CD14-positive monocyte (primary cell): Measurements from ENCODE around the gene ITGA7. TPM values are rescaled to one million over a fixed set of nuclear protein-coding genes. Genes with fewer than 3 reads are reported as not detected.

ENCODE experiments used
- DNase-seq, 3 donors: peaks; one replicate each; pipeline ENCODE4 v3.0.0-alpha.2; 2011 to 2022
- H2AFZ ChIP-seq: 2 replicates; pipeline ENCODE4 v1.6.0; 2012; ENCODE audit warnings: mild to moderate bottlenecking, low read depth, low read length, inconsistent platforms; ENCODE audit not compliant: insufficient read depth, poor library complexity, severe bottlenecking
- H3K27ac ChIP-seq, 2 donors: 1 replicate in 1 of 2; 2 replicates in 1 of 2; pipeline ENCODE4 v1.5.1; 2012 to 2013; ENCODE audit warnings: low read length in 2 of 2, control low read depth in 1 of 2, inconsistent platforms in 1 of 2, low read depth in 1 of 2, mild to moderate bottlenecking in 1 of 2
- H3K27me3 ChIP-seq, 2 donors: one replicate each; pipeline versions ENCODE4 v1.6.0 to v1.6.1; 2011 to 2013; ENCODE audit warnings: low read length in 2 of 2; ENCODE audit not compliant: control insufficient read depth in 2 of 2, insufficient read depth in 2 of 2
- H3K36me3 ChIP-seq, 2 donors: replicated peaks in 1 of 2; 1 replicate in 1 of 2; 2 replicates in 1 of 2; pipeline versions ENCODE4 v1.5.1 to v1.6.1; 2012 to 2013; ENCODE audit warnings: low read length in 2 of 2, control low read depth in 1 of 2, inconsistent platforms in 1 of 2, mild to moderate bottlenecking in 1 of 2; ENCODE audit not compliant: insufficient read depth in 2 of 2, control insufficient read depth in 1 of 2
- H3K4me1 ChIP-seq, 2 donors: 1 replicate in 1 of 2; 2 replicates in 1 of 2; pipeline versions ENCODE4 v1.5.1 to v1.6.1; 2012 to 2013; ENCODE audit warnings: low read length in 2 of 2, control low read depth in 1 of 2, inconsistent platforms in 1 of 2, mild to moderate bottlenecking in 1 of 2, moderate library complexity in 1 of 2; ENCODE audit not compliant: insufficient read depth in 2 of 2, control insufficient read depth in 1 of 2
- H3K4me2 ChIP-seq: replicated peaks from 2 replicates; pipeline ENCODE3; 2012; ENCODE audit warnings: low read length, moderate library complexity, mild to moderate bottlenecking; ENCODE audit not compliant: poor library complexity, severe bottlenecking; ENCODE audit errors: extremely low read depth
- H3K4me3 ChIP-seq, 3 experiments: fragments of 200-600 bp in 1 of 3; sonication (generic) in 1 of 3; replicated peaks in 1 of 3; 1 replicate in 2 of 3; 2 replicates in 1 of 3; pipeline ENCODE4 v1.5.1; 2011 to 2013; ENCODE audit warnings: low read length in 3 of 3, mild to moderate bottlenecking in 3 of 3, control low read depth in 2 of 3, low read depth in 2 of 3, inconsistent platforms in 1 of 3, moderate library complexity in 1 of 3
- H3K79me2 ChIP-seq: 2 replicates; pipeline ENCODE4 v1.6.0; 2012; ENCODE audit warnings: mild to moderate bottlenecking, control low read depth, inconsistent platforms, low read length, moderate library complexity; ENCODE audit not compliant: insufficient read depth
- H3K9ac ChIP-seq: 2 replicates; pipeline ENCODE4 v1.6.0; 2017; ENCODE audit warnings: low read length, mild to moderate bottlenecking; ENCODE audit not compliant: insufficient read depth, poor library complexity, severe bottlenecking
- H3K9me3 ChIP-seq, 2 donors: replicated peaks in 1 of 2; 1 replicate in 1 of 2; 2 replicates in 1 of 2; pipeline versions ENCODE4 v1.5.1 to v1.6.1; 2012 to 2013; ENCODE audit warnings: low read length in 2 of 2, control low read depth in 1 of 2; ENCODE audit not compliant: control insufficient read depth in 1 of 2, insufficient read depth in 1 of 2
- H4K20me1 ChIP-seq: 2 replicates; pipeline ENCODE4 v1.6.0; 2012; ENCODE audit warnings: mild to moderate bottlenecking, low read length, control low read depth, moderate library complexity; ENCODE audit not compliant: insufficient read depth
- H3K27ac Mint-ChIP-seq, 7 donors: one replicate each; pipeline ENCODE4 v1.8.0; 2020; ENCODE audit warnings: mild to moderate bottlenecking in 7 of 7, mixed read lengths in 7 of 7, moderate library complexity in 6 of 7, inconsistent platforms in 2 of 7
- H3K27me3 Mint-ChIP-seq, 3 donors: one replicate each; pipeline ENCODE4 v1.8.0; 2021 to 2022; ENCODE audit warnings: low read depth in 3 of 3, mild to moderate bottlenecking in 3 of 3, mixed read lengths in 3 of 3, moderate library complexity in 3 of 3, inconsistent platforms in 1 of 3
- H3K36me3 Mint-ChIP-seq, 2 donors: one replicate each; pipeline ENCODE4 v1.8.0; 2020; ENCODE audit warnings: mixed read lengths in 2 of 2, inconsistent platforms in 1 of 2, mild to moderate bottlenecking in 1 of 2
- H3K4me1 Mint-ChIP-seq: one replicate; pipeline ENCODE4 v1.8.0; 2020; ENCODE audit warnings: mild to moderate bottlenecking, mixed read lengths
- H3K4me3 Mint-ChIP-seq, 2 donors: one replicate each; pipeline ENCODE4 v1.8.0; 2020; ENCODE audit warnings: mild to moderate bottlenecking in 2 of 2, mixed read lengths in 2 of 2, moderate library complexity in 1 of 2
- H3K9me3 Mint-ChIP-seq, 7 donors: one replicate each; pipeline ENCODE4 v1.8.0; 2020 to 2022; ENCODE audit warnings: mixed read lengths in 7 of 7, mild to moderate bottlenecking in 6 of 7, moderate library complexity in 6 of 7, inconsistent platforms in 2 of 7
- WGBS: methylation state at CpG from one replicate; pipeline ENCODE4 v1.1.5; 2013; ENCODE audit warnings: missing lambda C conversion rate; ENCODE audit not compliant: insufficient coverage; 5-methylcytosine and 5-hydroxymethylcytosine counted together
- intact Hi-C, 2 donors: fragments of 100-400 bp; cut with micrococcal nuclease; formaldehyde crosslinking; loops; one replicate each; pipeline versions ENCODE4 v1.15.0 to v1.15.1; 2023
- polyA plus RNA-seq, 3 donors: library from polyadenylated mRNA; depleted of rRNA in 1 of 3; unstranded in 2 of 3; stranded (reverse) in 1 of 3; fragments of 300-500 nt in 2 of 3; fragments of >200 nt in 1 of 3; fragmentation: Illumina TruSeq in 2 of 3; gene quantifications; 1 replicate in 2 of 3; 2 replicates in 1 of 3; pipeline ENCODE4 v1.2.3, GENCODE V29; 2012 to 2021
- TF ChIP-seq, protein P1 (sequence below): fragments of 200-600 bp; IDR thresholded peaks from one replicate; pipeline ENCODE4 v1.8.0; 2022; ENCODE audit warnings: antibody characterized with exemption, mild to moderate bottlenecking

ITGA7 gene
- polyA plus RNA-seq, 3 donors = 0.23 to 3.3 (median 0.55) TPM

DNA sequence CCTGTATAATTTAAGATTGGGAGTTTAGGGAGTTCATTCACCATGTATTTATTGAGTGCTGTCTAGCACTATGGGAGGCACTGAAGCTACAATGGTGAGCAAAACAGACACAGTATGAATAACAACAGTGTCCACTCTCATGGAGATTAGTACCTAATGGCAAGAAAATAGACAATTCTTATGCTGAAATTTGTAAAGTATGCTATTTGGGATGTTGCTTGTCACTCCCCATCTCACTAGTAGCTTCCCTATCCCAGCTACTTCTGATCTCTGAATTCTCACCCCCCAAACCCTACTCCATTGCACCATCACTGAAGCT lies 39.2 kb upstream of the ITGA7 start:
- no peak overlapping the region for H3K9ac ChIP-seq
- peaks cover 15 to 17% of the 10 kb centered on the region in 2 donors for H3K4me1 ChIP-seq
- no peak for DNase-seq
- intact Hi-C loops = loop anchor here in 1 of 2 donors (10.0 kb wide), 1 partner anchor 278 kb away; the partner anchor contains the start of gene IKZF4
- peaks cover 20 to 30% of the 10 kb centered on the region in 2 donors for H3K27me3 ChIP-seq
- TF ChIP-seq, protein P1, sequence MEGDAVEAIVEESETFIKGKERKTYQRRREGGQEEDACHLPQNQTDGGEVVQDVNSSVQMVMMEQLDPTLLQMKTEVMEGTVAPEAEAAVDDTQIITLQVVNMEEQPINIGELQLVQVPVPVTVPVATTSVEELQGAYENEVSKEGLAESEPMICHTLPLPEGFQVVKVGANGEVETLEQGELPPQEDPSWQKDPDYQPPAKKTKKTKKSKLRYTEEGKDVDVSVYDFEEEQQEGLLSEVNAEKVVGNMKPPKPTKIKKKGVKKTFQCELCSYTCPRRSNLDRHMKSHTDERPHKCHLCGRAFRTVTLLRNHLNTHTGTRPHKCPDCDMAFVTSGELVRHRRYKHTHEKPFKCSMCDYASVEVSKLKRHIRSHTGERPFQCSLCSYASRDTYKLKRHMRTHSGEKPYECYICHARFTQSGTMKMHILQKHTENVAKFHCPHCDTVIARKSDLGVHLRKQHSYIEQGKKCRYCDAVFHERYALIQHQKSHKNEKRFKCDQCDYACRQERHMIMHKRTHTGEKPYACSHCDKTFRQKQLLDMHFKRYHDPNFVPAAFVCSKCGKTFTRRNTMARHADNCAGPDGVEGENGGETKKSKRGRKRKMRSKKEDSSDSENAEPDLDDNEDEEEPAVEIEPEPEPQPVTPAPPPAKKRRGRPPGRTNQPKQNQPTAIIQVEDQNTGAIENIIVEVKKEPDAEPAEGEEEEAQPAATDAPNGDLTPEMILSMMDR = no peak
- H3K27ac ChIP-seq = no peak overlapping the region
- H3K9me3 ChIP-seq = no peaks in the 10 kb centered on the region
- no peak overlapping the region for H2AFZ ChIP-seq
- no peak overlapping the region for H3K4me3 ChIP-seq
- no peak overlapping the region for H3K4me2 ChIP-seq
- Mint-ChIP-seq H3K9me3 (peaks cover 0 to 9% (median 0%) of the 10 kb centered on the region in 7 donors), H3K36me3 (peaks cover 8 to 22% of the 10 kb centered on the region in 2 donors), H3K4me3 (no peak overlapping the region), H3K27ac (no peak overlapping the region), H3K4me1 (peaks cover 26% of the 10 kb centered on the region), H3K27me3 (peaks cover 27 to 41% (median 37%) of the 10 kb centered on the region in 3 donors)
- no peaks in the 10 kb centered on the region for H3K79me2 ChIP-seq
- peaks cover 8 to 9% of the 10 kb centered on the region in 2 donors for H3K36me3 ChIP-seq
- no peaks in the 10 kb centered on the region for H4K20me1 ChIP-seq

DNA sequence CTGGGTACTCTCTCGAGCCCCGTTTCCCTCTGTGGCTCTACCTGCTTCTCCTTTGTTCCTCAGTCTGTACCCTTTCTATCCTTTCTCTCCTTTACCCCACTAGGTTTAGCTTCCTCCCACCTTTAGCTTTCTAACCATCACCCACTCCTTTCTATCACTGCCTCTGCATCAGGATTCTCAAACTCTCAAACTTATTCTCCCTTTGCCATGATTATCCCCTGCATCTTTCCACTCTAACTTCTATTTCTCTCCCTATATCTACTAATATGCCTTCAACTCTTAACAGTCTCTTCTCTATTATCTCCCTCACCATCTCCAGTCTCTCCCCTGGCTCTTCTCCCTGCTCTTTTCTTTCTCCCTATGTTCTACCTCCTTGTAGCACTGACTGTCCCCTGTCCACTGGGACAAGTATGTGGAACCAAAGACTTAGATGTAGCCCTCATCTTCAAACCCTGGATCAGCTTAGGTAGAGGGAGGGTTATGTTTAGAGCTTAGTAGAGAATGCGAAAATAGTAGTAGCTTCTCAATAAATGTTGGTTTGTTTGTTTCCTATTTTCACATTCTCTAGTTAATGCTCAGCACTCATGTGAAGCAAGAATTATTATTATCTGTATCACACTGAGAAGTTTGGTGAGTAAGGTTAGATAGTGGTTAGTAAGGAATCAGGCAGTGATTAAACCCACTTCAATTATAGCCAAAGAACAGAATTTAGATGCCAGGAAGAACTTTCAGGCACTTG lies 38.6 kb upstream of the ITGA7 start:
- intact Hi-C loops = loop anchor here in 1 of 2 donors (10.0 kb wide), 1 partner anchor 278 kb away; the partner anchor contains the start of gene IKZF4
- Histone ChIP-seq H3K9ac (no peak overlapping the region), H2AFZ (no peak overlapping the region), H3K79me2 (no peaks in the 10 kb centered on the region), H3K27me3 (peaks cover 22 to 33% of the 10 kb centered on the region in 2 donors), H3K9me3 (no peaks in the 10 kb centered on the region), H3K36me3 (peaks cover 2 to 4% of the 10 kb centered on the region in 2 donors), H3K4me1 (peaks cover 15 to 17% of the 10 kb centered on the region in 2 donors), H3K27ac (no peak overlapping the region), H3K4me3 (no peak overlapping the region), H3K4me2 (no peak overlapping the region), H4K20me1 (no peaks in the 10 kb centered on the region)
- WGBS = 40% methylated on average over 2 of the region's 3 CpGs
- H3K4me3 Mint-ChIP-seq = peak overlapping the region in 1 of 2 donors; percentile 72
- peaks cover 0 to 9% (median 0%) of the 10 kb centered on the region in 7 donors for H3K9me3 Mint-ChIP-seq
- H3K4me1 Mint-ChIP-seq = peaks cover 28% of the 10 kb centered on the region
- H3K27me3 Mint-ChIP-seq = peaks cover 30 to 46% (median 42%) of the 10 kb centered on the region in 3 donors
- H3K27ac Mint-ChIP-seq = no peak overlapping the region
- TF ChIP-seq, protein P1 = no peak
- no peak for DNase-seq
- peaks cover 3 to 17% of the 10 kb centered on the region in 2 donors for H3K36me3 Mint-ChIP-seq
